GM12878 (cell line): ENCODE measurements around the gene PLXND1. TPM values are rescaled to one million over a fixed set of nuclear protein-coding genes. Genes with fewer than 3 reads are reported as not detected.

ENCODE experiments used
- ATAC-seq: fragments of 200-7000 bp; cut with Tn5 transposase; 3 replicates; pipeline ENCODE4 v1.9.1; 2020; ENCODE audit warnings: mild to moderate bottlenecking, moderate library complexity
- BruUV-seq: library from RNA; stranded (reverse); fragments of 400-500 nt; replicated peaks from 2 replicates; lab custom pipeline; 2021; lab: Mats Ljungman, UMichigan
- CTCF ChIA-PET: fragments of 300-600 bp; sonication (Branson Sonifier 250); formaldehyde crosslinking; extraction: SDS; loops from one replicate; lab custom pipeline; 2021; ENCODE audit warnings: inconsistent platforms; lab: Yijun Ruan, JAX
- POLR2A ChIA-PET: fragments of 350-600 bp; formaldehyde crosslinking; extraction: SDS; loops from one replicate; lab custom pipeline; 2021; ENCODE audit warnings: inconsistent platforms; lab: Charles Lee
- RAD21 ChIA-PET: fragments of 300-600 bp; sonication (Branson Sonifier 250); formaldehyde crosslinking; loops from one replicate; lab custom pipeline; 2023; ENCODE audit warnings: antibody characterized with exemption; ENCODE audit not compliant: unreplicated experiment; lab: Charles Lee
- SMC1A ChIA-PET: fragments of 300-600 bp; sonication (Branson Sonifier 250); formaldehyde crosslinking; loops from one replicate; lab custom pipeline; 2023; ENCODE audit not compliant: unreplicated experiment, uncharacterized antibody; lab: Charles Lee
- DNase-seq: peaks from one replicate; pipeline ENCODE4 v3.0.0-alpha.2; 2011; ENCODE audit warnings: low read depth, low spot score
- FAIRE-seq: peaks from 3 replicates; lab custom pipeline; 2011; peaks lifted over from hg19 to GRCh38; lab: Jason Lieb, UNC
- H2AFZ ChIP-seq: 2 replicates; pipeline ENCODE4 v1.6.0; 2011; ENCODE audit warnings: low read depth, low read length, control low read depth; ENCODE audit not compliant: control insufficient read depth
- H3K27ac ChIP-seq: 2 replicates; pipeline ENCODE4 v1.5.1; 2011; ENCODE audit warnings: control low read depth; ENCODE audit not compliant: control insufficient read depth, insufficient read depth
- H3K27me3 ChIP-seq, 2 experiments: replicated peaks in 1 of 2; 2 replicates each; pipeline versions ENCODE4 v1.6.0 to v1.6.1; 2011; ENCODE audit warnings: low read length in 1 of 2; ENCODE audit not compliant: control insufficient read depth in 2 of 2, insufficient read depth in 2 of 2
- H3K36me3 ChIP-seq, 2 experiments: 2 replicates each; pipeline ENCODE4 v1.5.1; 2011; ENCODE audit warnings: low read length in 1 of 2; ENCODE audit not compliant: control insufficient read depth in 2 of 2, insufficient read depth in 2 of 2
- H3K4me1 ChIP-seq: 2 replicates; pipeline ENCODE4 v1.6.1; 2011; ENCODE audit warnings: mild to moderate bottlenecking, low read length, moderate library complexity, mixed read lengths; ENCODE audit not compliant: control insufficient read depth, insufficient read depth
- H3K4me2 ChIP-seq: 2 replicates; pipeline ENCODE4 v1.6.0; 2011; ENCODE audit warnings: control low read depth; ENCODE audit not compliant: control insufficient read depth, insufficient read depth
- H3K4me3 ChIP-seq: fragments of 200-600 bp; sonication (generic); 2 replicates; pipeline ENCODE4 v1.5.1; 2016
- H3K79me2 ChIP-seq: 2 replicates; pipeline ENCODE4 v1.6.0; 2011; ENCODE audit warnings: low read length; ENCODE audit not compliant: control insufficient read depth, insufficient read depth
- H3K9ac ChIP-seq: 2 replicates; pipeline ENCODE4 v1.8.0; 2011; ENCODE audit warnings: low read length, control low read depth, mixed read lengths; ENCODE audit not compliant: control insufficient read depth, insufficient read depth
- H3K9me3 ChIP-seq: replicated peaks from 3 replicates; pipeline ENCODE4 v1.5.1; 2011; ENCODE audit warnings: mild to moderate bottlenecking, low read length; ENCODE audit not compliant: control insufficient read depth, insufficient read depth
- H4K20me1 ChIP-seq: 2 replicates; pipeline ENCODE4 v1.6.0; 2011; ENCODE audit not compliant: control insufficient read depth, insufficient read depth
- CBX5 ChIP-seq: sonication (generic); IDR thresholded peaks from 2 replicates; pipeline ENCODE4 v1.6.1; 2016; ENCODE audit warnings: low read depth, moderate library complexity, mild to moderate bottlenecking, inconsistent platforms
- EED ChIP-seq: sonication (generic); IDR thresholded peaks from 2 replicates; pipeline ENCODE4 v1.6.1; 2016; ENCODE audit warnings: antibody characterized with exemption, low read depth
- ELK1 ChIP-seq: IDR thresholded peaks from 2 replicates; pipeline ENCODE4 v1.6.1; 2012; ENCODE audit warnings: low read depth, low read length, improper control_type of control experiment
- ZNF274 ChIP-seq: IDR thresholded peaks from one replicate; pipeline ENCODE4 v1.8.0; 2011; ENCODE audit not compliant: insufficient read length, insufficient read depth
- WGBS: methylation state at CpG from one replicate; pipeline ENCODE4 v1.1.6; 2016; ENCODE audit warnings: low lambda C conversion rate; ENCODE audit not compliant: insufficient replicate concordance, insufficient coverage; ENCODE audit errors: missing lambda C conversion rate; 5-methylcytosine and 5-hydroxymethylcytosine counted together
- in situ Hi-C: fragments of 300-500 bp; cut with MboI; formaldehyde crosslinking; loops from 9 replicates; pipeline ENCODE4 v1.14.3; 2018; ENCODE audit warnings: mixed read lengths
- intact Hi-C: fragments of 100-400 bp; cut with micrococcal nuclease; formaldehyde crosslinking; loops from one replicate; pipeline ENCODE4 v1.14.2; 2022; ENCODE audit not compliant: unreplicated experiment
- polyA plus RNA-seq, 11 experiments: library from polyadenylated mRNA; depleted of rRNA in 4 of 11; unstranded in 6 of 11; stranded (reverse) in 5 of 11; fragments of >200 nt; fragmentation: Nextera tagmentation in 4 of 11; fragmentation: Illumina TruSeq in 1 of 11; extraction: Ambion mirVana in 4 of 11; extraction: Trizol in 1 of 11; gene quantifications; 1 replicate in 1 of 11; 2 replicates in 10 of 11; pipeline versions ENCODE4 v1.2.1 to v1.2.3, GENCODE V29; 2011 to 2016; ENCODE audit warnings: inconsistent platforms in 2 of 11, missing spikeins in 2 of 11, low read depth in 1 of 11
- total RNA-seq, 4 experiments: library from RNA; depleted of rRNA in 3 of 4; stranded (reverse); fragments of >200 nt in 3 of 4; fragmentation: Illumina TruSeq in 1 of 4; extraction: Trizol in 1 of 4; gene quantifications; 2 replicates each; pipeline versions ENCODE4 v1.2.1 to v1.2.3, GENCODE V29; 2013 to 2021

PLXND1 gene
- total and polyA plus RNA-seq, 10 of the 15 experiments (the other 5 are each of a cell fraction or from before 2014, with no cell fraction given): 0.01 to 2.3 (median 0.72) TPM; not detected in 7

GRCh38 chr3:129625072-129625874 is 18.8 kb upstream of the PLXND1 start:
- ChIA-PET RAD21 (interaction anchor here (1.6 kb wide), 1 partner anchor 135 kb away, joined by 6 read pairs; no protein-coding TSS in a partner anchor), SMC1A (no interaction called here), CTCF (no interaction called here), POLR2A (no interaction called here)
- Histone ChIP-seq H3K9me3 (no peaks in the 10 kb centered on the region), H3K4me2 (no peak overlapping the region), H2AFZ (no peak overlapping the region), H3K27ac (no peak overlapping the region), H3K9ac (no peak overlapping the region), H4K20me1 (no peaks in the 10 kb centered on the region), H3K79me2 (no peaks in the 10 kb centered on the region; the same call in 1 of the 2 replicates), H3K4me1 (no peaks in the 10 kb centered on the region; the same call in 1 of the 2 replicates), H3K36me3 (no peaks in the 10 kb centered on the region), H3K27me3 (no peaks in the 10 kb centered on the region; a peak in 3 of 4 replicates), H3K4me3 (no peak overlapping the region)
- in situ Hi-C loops: no loop called here
- whole genome bisulfite sequencing: 51% methylated on average over 12 of the region's 12 CpGs
- intact Hi-C loops: loop anchor here (10.0 kb wide), 1 partner anchor 240 kb away; no protein-coding TSS in a partner anchor
- no peak for FAIRE-seq
- BruUV-seq: no TSS peak
- TF ChIP-seq EED (no peak), ZNF274 (no peak)
- ATAC-seq: no peak
- DNase-seq: no peak

GRCh38 chr3:129624347-129625071 is 18.0 kb upstream of the PLXND1 start:
- Histone ChIP-seq H3K4me3 (no peak overlapping the region), H3K36me3 (no peaks in the 10 kb centered on the region), H3K27ac (no peak overlapping the region), H3K9me3 (no peaks in the 10 kb centered on the region), H3K79me2 (no peaks in the 10 kb centered on the region; the same call in 1 of the 2 replicates), H2AFZ (no peak overlapping the region), H3K27me3 (no peaks in the 10 kb centered on the region; a peak in 3 of 4 replicates), H3K4me1 (no peaks in the 10 kb centered on the region; the same call in 1 of the 2 replicates), H4K20me1 (no peaks in the 10 kb centered on the region), H3K4me2 (no peak overlapping the region), H3K9ac (no peak overlapping the region)
- CTCF ChIA-PET: no interaction called here
- BruUV-seq: no TSS peak
- intact Hi-C loops (loop anchor here (10.0 kb wide), 1 partner anchor 240 kb away; no protein-coding TSS in a partner anchor), in situ Hi-C loops (no loop called here)
- POLR2A ChIA-PET: interaction anchor here (0.6 kb wide), 1 partner anchor 36 kb away, joined by 4 read pairs; no protein-coding TSS in a partner anchor
- FAIRE-seq (no peak), DNase-seq (no peak), ATAC-seq (no peak)
- TF ChIP-seq ELK1 (no peak), CBX5 (no peak)
- WGBS: 40% methylated on average over 9 of the region's 11 CpGs
- SMC1A ChIA-PET: no interaction called here
- RAD21 ChIA-PET: no interaction called here
